H9 (cell line): ENCODE data around the gene PLAC1. TPM values are rescaled to one million over a fixed set of nuclear protein-coding genes. Genes with fewer than 3 reads are reported as not detected.

ENCODE experiments used
- DNase-seq: peaks from one replicate; pipeline ENCODE4 v3.0.0-alpha.2; 2017
- H2AFZ ChIP-seq: one replicate; pipeline ENCODE4 v1.6.1; 2013; ENCODE audit warnings: mild to moderate bottlenecking, low read length, control low read depth, moderate library complexity
- H2AK5ac ChIP-seq: 2 replicates; pipeline ENCODE4 v1.6.1; 2013; ENCODE audit warnings: low read length, control low read depth, mixed read lengths; ENCODE audit not compliant: insufficient read length
- H2BK120ac ChIP-seq: one replicate; pipeline ENCODE4 v1.6.1; 2013; ENCODE audit warnings: low read depth, mild to moderate bottlenecking, low read length, control low read depth, inconsistent platforms; ENCODE audit not compliant: poor library complexity, severe bottlenecking
- H2BK12ac ChIP-seq: 2 replicates; pipeline ENCODE4 v1.6.1; 2013; ENCODE audit warnings: low read length, control low read depth, mixed read lengths, low read depth; ENCODE audit not compliant: insufficient read length
- H2BK15ac ChIP-seq: 2 replicates; pipeline ENCODE4 v1.6.1; 2013; ENCODE audit warnings: low read depth, low read length, control low read depth
- H2BK20ac ChIP-seq: one replicate; pipeline ENCODE4 v1.6.1; 2013; ENCODE audit warnings: low read depth, mild to moderate bottlenecking, low read length, control low read depth, inconsistent platforms; ENCODE audit not compliant: poor library complexity, severe bottlenecking
- H2BK5ac ChIP-seq: 2 replicates; pipeline ENCODE4 v1.6.1; 2013; ENCODE audit warnings: low read length, control low read depth, mixed read lengths; ENCODE audit not compliant: insufficient read length
- H3K14ac ChIP-seq: 2 replicates; pipeline ENCODE4 v1.6.1; 2013; ENCODE audit warnings: low read length, control low read depth; ENCODE audit not compliant: insufficient read depth
- H3K18ac ChIP-seq: 2 replicates; pipeline ENCODE4 v1.6.1; 2013; ENCODE audit warnings: low read depth, mild to moderate bottlenecking, mixed read lengths, low read length, control low read depth; ENCODE audit not compliant: insufficient read length
- H3K23ac ChIP-seq: 2 replicates; pipeline ENCODE4 v1.6.1; 2013; ENCODE audit warnings: low read length, control low read depth, mixed read lengths, low read depth; ENCODE audit not compliant: insufficient read length
- H3K23me2 ChIP-seq: 2 replicates; pipeline ENCODE4 v1.6.1; 2013; ENCODE audit warnings: low read depth, mild to moderate bottlenecking, mixed read lengths, low read length, control low read depth; ENCODE audit not compliant: insufficient read length, poor library complexity, severe bottlenecking
- H3K27ac ChIP-seq: 2 replicates; pipeline ENCODE4 v1.5.1; 2013; ENCODE audit warnings: low read length, control low read depth, mixed read lengths, low read depth; ENCODE audit not compliant: insufficient read length
- H3K27me3 ChIP-seq: 2 replicates; pipeline ENCODE4 v1.6.1; 2013; ENCODE audit warnings: low read length, control low read depth, inconsistent platforms; ENCODE audit not compliant: insufficient read depth
- H3K4ac ChIP-seq: 2 replicates; pipeline ENCODE4 v1.6.1; 2013; ENCODE audit warnings: low read depth, mild to moderate bottlenecking, control low read depth, inconsistent platforms, low read length, moderate library complexity
- H3K4me1 ChIP-seq: 2 replicates; pipeline ENCODE4 v1.6.1; 2013; ENCODE audit warnings: low read length, control low read depth, inconsistent platforms; ENCODE audit not compliant: insufficient read depth
- H3K4me2 ChIP-seq: 2 replicates; pipeline ENCODE4 v1.6.1; 2013; ENCODE audit warnings: low read length, control low read depth, mixed read lengths; ENCODE audit not compliant: insufficient read length, insufficient read depth
- H3K56ac ChIP-seq: 2 replicates; pipeline ENCODE4 v1.6.1; 2013; ENCODE audit warnings: low read depth, mild to moderate bottlenecking, mixed read lengths, low read length, control low read depth; ENCODE audit not compliant: insufficient read length
- H3K79me1 ChIP-seq: 2 replicates; pipeline ENCODE4 v1.6.1; 2013; ENCODE audit warnings: low read depth, mild to moderate bottlenecking, moderate library complexity, low read length, control low read depth, inconsistent platforms; ENCODE audit not compliant: insufficient read depth, poor library complexity, severe bottlenecking
- H3K79me2 ChIP-seq: 2 replicates; pipeline ENCODE4 v1.6.1; 2013; ENCODE audit warnings: low read length, control low read depth, inconsistent platforms; ENCODE audit not compliant: insufficient read depth
- H3K9ac ChIP-seq: 2 replicates; pipeline ENCODE4 v1.6.1; 2013; ENCODE audit warnings: low read length, control low read depth, mixed read lengths; ENCODE audit not compliant: insufficient read length; ENCODE audit errors: extremely low read depth
- H3K9me3 ChIP-seq: one replicate; pipeline ENCODE4 v1.6.1; 2013; ENCODE audit warnings: low read depth, low read length, inconsistent platforms; ENCODE audit not compliant: control insufficient read depth
- H3T11ph ChIP-seq: one replicate; pipeline ENCODE4 v1.6.1; 2013; ENCODE audit warnings: mild to moderate bottlenecking, low read length, control low read depth, inconsistent platforms
- H4K20me1 ChIP-seq: one replicate; pipeline ENCODE4 v1.6.1; 2013; ENCODE audit not compliant: control insufficient read depth, insufficient read length, insufficient read depth
- H4K5ac ChIP-seq: 2 replicates; pipeline ENCODE4 v1.6.1; 2013; ENCODE audit warnings: low read depth, mild to moderate bottlenecking, mixed read lengths, low read length, control low read depth; ENCODE audit not compliant: insufficient read length
- H4K8ac ChIP-seq: replicated peaks from 2 replicates; pipeline ENCODE4 v1.6.1; 2013; ENCODE audit warnings: low read length, control low read depth, mixed read lengths, low read depth; ENCODE audit not compliant: insufficient read length
- H4K91ac ChIP-seq: 2 replicates; pipeline ENCODE4 v1.6.1; 2013; ENCODE audit warnings: low read depth, mild to moderate bottlenecking, moderate library complexity, mixed read lengths, low read length, control low read depth; ENCODE audit not compliant: insufficient read length
- H3K27ac Mint-ChIP-seq, 3 experiments: 2 replicates in 2 of 3; 3 replicates in 1 of 3; pipeline ENCODE4 v1.8.0; 2020 to 2021; ENCODE audit warnings: mixed read lengths in 3 of 3, mild to moderate bottlenecking in 1 of 3, moderate library complexity in 1 of 3
- H3K27me3 Mint-ChIP-seq: 2 replicates; pipeline ENCODE4 v1.8.0; 2021; ENCODE audit warnings: low read depth, mild to moderate bottlenecking, moderate library complexity, mixed read lengths
- H3K36me3 Mint-ChIP-seq, 3 experiments: 2 replicates in 2 of 3; 3 replicates in 1 of 3; pipeline ENCODE4 v1.8.0; 2020 to 2021; ENCODE audit warnings: low read depth in 3 of 3, mixed read lengths in 3 of 3; ENCODE audit not compliant: insufficient read depth in 1 of 3
- H3K4me1 Mint-ChIP-seq, 2 experiments: 2 replicates each; pipeline ENCODE4 v1.8.0; 2020; ENCODE audit warnings: mixed read lengths in 2 of 2
- H3K4me3 Mint-ChIP-seq, 2 experiments: 2 replicates in 1 of 2; 3 replicates in 1 of 2; pipeline ENCODE4 v1.8.0; 2020 to 2021; ENCODE audit warnings: mild to moderate bottlenecking in 2 of 2, mixed read lengths in 2 of 2, moderate library complexity in 1 of 2
- H3K9me3 Mint-ChIP-seq, 2 experiments: 2 replicates in 1 of 2; 3 replicates in 1 of 2; pipeline ENCODE4 v1.8.0; 2020; ENCODE audit warnings: mild to moderate bottlenecking in 2 of 2, mixed read lengths in 2 of 2, moderate library complexity in 1 of 2
- CTCF ChIP-seq: fragments of 200-600 bp; sonication (generic); conservative IDR thresholded peaks from 3 replicates; pipeline ENCODE4 v1.8.0; 2021; ENCODE audit warnings: antibody characterized with exemption, mild to moderate bottlenecking
- WGBS: extraction: QIAGEN DNeasy Blood & Tissue Kit; methylation state at CpG from one replicate; pipeline ENCODE4 v1.1.7; 2013; ENCODE audit warnings: missing lambda C conversion rate, low lambda C conversion rate, mixed read lengths; ENCODE audit not compliant: insufficient read length; ENCODE audit errors: extremely low coverage; 5-methylcytosine and 5-hydroxymethylcytosine counted together
- total RNA-seq: library from RNA; stranded (reverse); gene quantifications from 2 replicates; pipeline ENCODE4 v1.2.1, GENCODE V29; 2021

The PLAC1 gene
- total RNA-seq, 1 experiment from 2014 or later: 0.68 TPM

DNA sequence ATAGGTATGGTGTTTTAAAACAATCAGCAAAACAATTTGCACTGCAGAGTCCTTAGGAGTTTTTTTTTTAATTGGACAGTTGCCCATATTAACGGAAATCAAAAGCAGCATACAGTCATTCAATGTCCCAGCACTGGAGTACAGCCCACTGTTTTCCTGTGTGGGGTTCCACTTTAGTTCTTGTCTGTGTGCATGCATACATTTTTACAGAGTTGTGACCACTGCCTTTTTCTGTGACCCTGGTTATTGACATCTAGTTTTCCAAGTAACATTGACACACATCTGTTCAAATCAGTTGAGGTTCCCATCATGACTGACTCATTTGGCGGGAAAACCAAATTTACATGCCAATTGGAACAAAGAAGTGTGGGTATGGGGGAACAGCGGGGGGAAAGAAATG lies 115.0 kb downstream of the PLAC1 start:
- no peaks in the 10 kb centered on the region for H3K79me1 ChIP-seq
- no peak overlapping the region for H2BK15ac ChIP-seq
- H3K14ac ChIP-seq: no peak overlapping the region
- H2BK20ac ChIP-seq: no peak overlapping the region
- peaks cover 9% of the 10 kb centered on the region for H3K4me1 ChIP-seq
- no peak overlapping the region for H2BK5ac ChIP-seq
- no peaks in the 10 kb centered on the region for H3K79me2 ChIP-seq
- no peak overlapping the region; a peak in 1 of 7 replicates for H3K27ac Mint-ChIP-seq
- no peak overlapping the region for H3T11ph ChIP-seq
- H3K23ac ChIP-seq: no peak overlapping the region
- no peak for TF ChIP-seq CTCF
- H3K56ac ChIP-seq: no peak overlapping the region
- peaks cover 36% of the 10 kb centered on the region for H3K27me3 Mint-ChIP-seq
- H2BK120ac ChIP-seq: no peak overlapping the region
- H2AK5ac ChIP-seq: no peak overlapping the region
- no peak for DNase-seq
- peaks cover 12% of the 10 kb centered on the region for H3K23me2 ChIP-seq
- no peaks in the 10 kb centered on the region for H3K36me3 Mint-ChIP-seq
- no peak overlapping the region for H4K91ac ChIP-seq
- H3K4ac ChIP-seq: no peak overlapping the region; the same call in 1 of the 2 replicates
- no CpG with 5 or more reads among the region's 3 CpGs for WGBS
- H3K9me3 Mint-ChIP-seq: peaks cover 9 to 65% of the 10 kb centered on the region in 2 experiments
- H2AFZ ChIP-seq: no peak overlapping the region
- no peak overlapping the region for H3K18ac ChIP-seq
- no peak overlapping the region for H4K5ac ChIP-seq
- H4K20me1 ChIP-seq: no peaks in the 10 kb centered on the region
- peaks cover 34 to 44% of the 10 kb centered on the region in 2 experiments for H3K4me1 Mint-ChIP-seq
- peak overlapping the region in 1 of 2 experiments; percentile 24; a peak in 1 of 5 replicates for H3K4me3 Mint-ChIP-seq
- no peak overlapping the region for H4K8ac ChIP-seq
- H3K4me2 ChIP-seq: no peak overlapping the region
- H2BK12ac ChIP-seq: no peak overlapping the region
- peaks cover 18% of the 10 kb centered on the region; the same call in 1 of the 2 replicates for H3K27me3 ChIP-seq
- no peak overlapping the region for H3K27ac ChIP-seq
- no peaks in the 10 kb centered on the region for H3K9me3 ChIP-seq
- peak overlapping the region; percentile 25 for H3K9ac ChIP-seq
